Mononuclear cell (primary cell): Measurements from ENCODE around the gene TSEN15. TPM values are rescaled to one million over a fixed set of nuclear protein-coding genes. Genes with fewer than 3 reads are reported as not detected.

Source experiments
- H3K27me3 ChIP-seq: 2 replicates; pipeline ENCODE4 v1.6.0; 2011; ENCODE audit warnings: low read length, control low read depth; ENCODE audit not compliant: insufficient read depth
- H3K4me1 ChIP-seq: 2 replicates; pipeline ENCODE4 v1.5.1; 2011; ENCODE audit warnings: mild to moderate bottlenecking, low read length, control low read depth; ENCODE audit not compliant: insufficient read depth
- H3K4me3 ChIP-seq: 2 replicates; pipeline ENCODE4 v1.5.1; 2011; ENCODE audit warnings: mild to moderate bottlenecking, low read length, moderate library complexity
- H3K9me3 ChIP-seq: 2 replicates; pipeline ENCODE4 v1.5.1; 2011; ENCODE audit warnings: low read depth, mild to moderate bottlenecking, control low read depth, low read length
- total RNA-seq: library from RNA; depleted of rRNA; stranded (reverse); fragments of >200 nt; gene quantifications from one replicate; pipeline ENCODE4 v1.2.3, GENCODE V29; 2012

The TSEN15 gene
- 23.2 TPM for total RNA-seq

DNA sequence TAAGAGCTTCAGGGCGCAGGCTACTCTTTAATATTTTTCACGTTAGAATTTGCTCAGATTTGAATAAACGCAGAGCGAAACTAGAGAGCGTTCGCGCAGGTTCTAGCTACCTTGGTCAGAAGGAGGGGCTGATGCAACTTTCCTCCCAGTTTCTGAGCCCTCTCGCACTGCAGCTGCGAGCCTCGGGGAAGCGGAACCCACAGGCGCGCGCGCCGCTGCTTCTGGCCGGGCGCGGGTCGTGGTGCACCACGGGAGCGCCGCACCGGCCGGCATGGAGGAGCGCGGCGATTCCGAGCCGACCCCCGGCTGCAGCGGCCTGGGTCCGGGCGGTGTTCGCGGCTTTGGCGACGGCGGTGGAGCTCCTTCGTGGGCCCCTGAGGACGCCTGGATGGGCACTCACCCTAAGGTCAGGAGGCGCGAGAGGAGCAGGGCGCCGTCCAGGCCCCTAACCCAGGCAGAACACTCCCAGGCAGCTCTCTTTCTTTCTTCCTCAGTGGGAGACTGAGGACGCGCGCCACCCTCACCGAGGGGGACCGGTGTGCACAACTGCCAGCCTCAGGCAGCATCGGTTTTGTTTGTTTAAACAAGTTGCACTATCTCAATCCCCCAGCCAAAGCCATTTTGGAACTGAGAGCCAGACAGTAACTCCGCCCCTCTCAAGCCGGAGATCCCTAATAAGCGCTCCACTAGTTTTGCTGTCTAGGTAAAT, at the start of gene TSEN15:
Gene TSEN15 (plus strand): TSS at position 246 of the 709 bp plus-strand sequence. CDS start 26 bp downstream, at position 272.
- Histone ChIP-seq H3K27me3 (peaks cover 11% of the 10 kb centered on the region), H3K4me1 (peaks cover 21% of the 10 kb centered on the region), H3K4me3 (peak within 1 kb of the TSS; percentile 96), H3K9me3 (no peaks in the 10 kb centered on the region)

DNA sequence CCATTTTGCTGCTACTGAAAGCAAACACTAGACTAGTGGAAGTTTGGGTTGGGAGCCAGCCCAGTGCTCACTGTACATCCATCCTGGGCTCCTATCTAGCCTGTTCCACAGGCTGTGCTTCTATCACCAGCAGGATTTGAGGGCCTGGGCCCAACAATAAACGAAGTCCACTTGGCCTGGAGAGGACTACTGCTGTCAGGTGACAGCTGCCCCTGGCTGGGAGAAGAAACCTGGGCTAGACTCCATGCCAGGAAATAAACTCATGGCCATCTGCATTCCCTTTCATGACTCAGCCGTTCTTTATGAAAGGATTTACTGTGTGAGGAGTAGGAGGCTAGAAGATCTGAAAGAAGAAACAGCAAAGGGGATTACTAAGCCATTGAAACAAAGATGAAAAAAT, 49.5 kb upstream of the TSEN15 start:
- Histone ChIP-seq H3K4me3 (no peak overlapping the region), H3K9me3 (no peaks in the 10 kb centered on the region), H3K4me1 (no peaks in the 10 kb centered on the region), H3K27me3 (no peaks in the 10 kb centered on the region)

DNA sequence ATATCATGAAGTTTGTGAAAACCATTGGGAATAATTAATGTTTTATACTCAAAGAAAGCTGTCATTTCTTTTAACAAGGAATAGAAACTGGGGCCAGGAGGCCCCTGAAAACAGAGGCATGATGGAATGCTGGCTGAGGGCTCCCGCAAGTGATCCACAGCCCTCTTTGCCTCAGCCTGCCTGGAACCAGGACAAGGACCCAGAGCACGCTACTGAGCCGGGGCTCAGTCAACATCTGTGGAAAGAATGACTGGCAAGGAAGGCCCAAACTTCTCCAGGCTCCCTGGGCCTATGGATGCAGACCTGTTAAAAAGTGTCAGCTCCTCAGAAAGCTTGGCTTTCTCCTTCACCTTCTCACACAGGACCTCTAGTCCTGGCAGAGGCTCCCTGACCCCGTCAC, 46.6 kb upstream of the TSEN15 start:
- no peaks in the 10 kb centered on the region for H3K4me1 ChIP-seq
- H3K27me3 ChIP-seq = no peaks in the 10 kb centered on the region
- H3K9me3 ChIP-seq = no peaks in the 10 kb centered on the region
- no peak overlapping the region for H3K4me3 ChIP-seq

GRCh38 chr1:184005506-184005905, 46.0 kb upstream of the TSEN15 start:
- no peaks in the 10 kb centered on the region for H3K27me3 ChIP-seq
- H3K9me3 ChIP-seq = no peaks in the 10 kb centered on the region
- no peak overlapping the region for H3K4me3 ChIP-seq
- H3K4me1 ChIP-seq = no peaks in the 10 kb centered on the region

GRCh38 chr1:184010788-184011187, 40.7 kb upstream of the TSEN15 start:
- Histone ChIP-seq H3K9me3 (no peaks in the 10 kb centered on the region), H3K4me1 (no peaks in the 10 kb centered on the region), H3K4me3 (no peak overlapping the region), H3K27me3 (no peaks in the 10 kb centered on the region)

DNA sequence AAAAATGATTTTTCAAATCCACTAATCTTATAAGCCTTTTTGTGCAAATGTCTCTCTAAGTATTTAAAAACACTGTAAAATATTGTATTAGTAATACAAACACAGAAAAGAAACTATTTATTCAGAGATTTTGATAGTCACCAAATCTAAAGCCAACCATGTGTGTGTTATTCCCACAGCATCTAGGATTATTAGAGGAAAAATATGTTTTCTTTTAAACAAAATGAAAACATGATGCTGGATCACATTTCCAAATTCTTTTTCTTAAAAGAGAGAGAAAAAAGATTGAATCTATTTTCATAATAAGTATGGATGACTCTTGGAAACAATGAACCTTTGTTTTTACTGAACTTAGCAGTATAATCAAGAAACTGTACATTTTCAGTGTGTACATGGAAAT, 39.3 kb upstream of the TSEN15 start:
- H3K27me3 ChIP-seq = no peaks in the 10 kb centered on the region
- H3K4me1 ChIP-seq = peaks cover under 1% of the 10 kb centered on the region

DNA sequence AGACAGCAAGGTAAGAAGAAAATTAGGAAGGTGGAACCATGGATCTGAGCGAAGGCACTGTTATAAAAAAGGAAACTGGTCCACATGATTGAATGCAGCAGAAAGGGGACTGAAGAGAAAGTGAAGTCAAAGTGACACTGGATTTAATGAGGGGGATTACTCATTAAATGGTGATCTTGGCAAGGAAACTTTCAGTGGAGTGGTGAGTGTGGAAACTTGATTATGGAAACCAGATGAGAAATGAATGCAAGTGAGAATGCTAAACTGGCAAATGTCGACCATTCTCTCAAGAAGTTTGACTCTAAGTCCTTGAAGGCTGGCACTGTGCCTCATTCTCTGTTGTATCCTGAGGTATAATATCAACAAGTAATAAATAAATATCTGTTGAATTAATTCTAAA, 37.3 kb upstream of the TSEN15 start:
- H3K4me3 ChIP-seq = no peak overlapping the region
- H3K4me1 ChIP-seq = peaks cover 5% of the 10 kb centered on the region
- H3K27me3 ChIP-seq = no peaks in the 10 kb centered on the region
- no peaks in the 10 kb centered on the region for H3K9me3 ChIP-seq

More for the DNA sequence above, 39.3 kb upstream of the TSEN15 start:
- H3K9me3 ChIP-seq = no peaks in the 10 kb centered on the region
- no peak overlapping the region for H3K4me3 ChIP-seq

DNA sequence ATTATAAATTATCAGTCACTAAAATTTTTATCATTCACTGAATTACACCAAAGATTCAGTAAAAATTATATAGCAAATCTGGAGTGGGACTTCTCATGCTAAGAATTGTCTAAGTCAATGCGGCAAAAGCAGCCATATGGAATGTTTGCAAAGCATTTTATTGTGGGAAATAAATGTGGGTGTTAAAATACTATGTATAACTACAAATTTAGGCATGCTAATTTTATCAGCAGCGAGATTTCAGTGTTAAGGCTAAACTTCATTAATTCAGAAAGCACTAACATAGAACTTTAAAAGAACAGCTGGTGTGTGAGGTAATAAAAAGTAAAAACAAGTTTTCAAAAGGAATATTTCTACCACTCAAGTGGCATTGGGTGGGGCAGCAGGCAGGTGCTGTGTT, 35.4 kb upstream of the TSEN15 start:
- Histone ChIP-seq H3K4me1 (peaks cover 5% of the 10 kb centered on the region), H3K4me3 (no peak overlapping the region), H3K27me3 (no peaks in the 10 kb centered on the region), H3K9me3 (no peaks in the 10 kb centered on the region)

GRCh38 chr1:184017306-184017705, 34.2 kb upstream of the TSEN15 start:
- peaks cover 5% of the 10 kb centered on the region for H3K4me1 ChIP-seq
- H3K4me3 ChIP-seq = no peak overlapping the region
- H3K9me3 ChIP-seq = no peaks in the 10 kb centered on the region
- no peaks in the 10 kb centered on the region for H3K27me3 ChIP-seq

DNA sequence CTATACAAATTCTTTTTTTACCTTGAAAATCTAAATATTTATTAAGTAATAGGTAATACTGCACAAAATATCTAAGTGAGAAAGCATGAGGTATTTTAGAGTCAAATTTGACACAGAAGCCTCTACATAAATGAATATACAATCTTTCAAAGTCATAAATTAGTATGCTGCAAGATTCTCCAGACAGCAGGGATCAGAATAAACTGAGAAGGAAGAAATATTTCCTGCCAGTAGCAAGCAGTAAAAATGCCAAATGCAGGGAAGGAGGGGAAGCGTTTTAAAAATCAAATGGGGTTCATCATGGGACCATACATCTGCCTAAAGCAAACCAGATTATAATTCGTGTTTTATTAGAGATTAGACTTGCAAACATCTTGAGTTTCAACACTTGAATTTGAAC, 32.9 kb upstream of the TSEN15 start:
- Histone ChIP-seq H3K4me3 (no peak overlapping the region), H3K27me3 (peaks cover 2% of the 10 kb centered on the region), H3K9me3 (no peaks in the 10 kb centered on the region), H3K4me1 (peaks cover 5% of the 10 kb centered on the region)

- Histone ChIP-seq H3K4me3 (no peak overlapping the region), H3K9me3 (no peaks in the 10 kb centered on the region), H3K4me1 (peaks cover 5% of the 10 kb centered on the region)
Observed at GRCh38 chr1:184019069-184019468, 32.5 kb upstream of the TSEN15 start.

DNA sequence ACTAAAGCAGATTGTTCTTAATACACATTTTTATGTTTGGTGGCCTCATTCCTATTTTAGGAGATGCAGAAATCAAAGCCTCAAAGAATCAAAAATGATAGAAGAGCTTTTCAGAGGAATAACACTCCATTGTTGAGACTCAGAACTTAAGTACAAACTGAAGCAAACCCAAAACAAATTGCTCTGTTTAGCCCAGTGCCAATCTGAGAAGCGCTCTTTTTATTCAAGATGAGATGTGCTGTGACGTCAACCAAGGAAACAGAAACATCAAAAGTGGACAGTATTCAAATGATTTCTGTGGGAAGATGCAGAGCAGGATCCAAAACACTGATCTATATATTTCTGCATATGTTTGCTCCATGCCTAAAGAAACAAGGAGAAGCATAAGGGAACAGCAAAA, 32.0 kb upstream of the TSEN15 start:
- Histone ChIP-seq H3K4me1 (peaks cover 5% of the 10 kb centered on the region), H3K4me3 (no peak overlapping the region), H3K27me3 (peaks cover 2% of the 10 kb centered on the region), H3K9me3 (no peaks in the 10 kb centered on the region)

More at GRCh38 chr1:184019069-184019468, 32.5 kb upstream of the TSEN15 start:
- peaks cover 2% of the 10 kb centered on the region for H3K27me3 ChIP-seq

DNA sequence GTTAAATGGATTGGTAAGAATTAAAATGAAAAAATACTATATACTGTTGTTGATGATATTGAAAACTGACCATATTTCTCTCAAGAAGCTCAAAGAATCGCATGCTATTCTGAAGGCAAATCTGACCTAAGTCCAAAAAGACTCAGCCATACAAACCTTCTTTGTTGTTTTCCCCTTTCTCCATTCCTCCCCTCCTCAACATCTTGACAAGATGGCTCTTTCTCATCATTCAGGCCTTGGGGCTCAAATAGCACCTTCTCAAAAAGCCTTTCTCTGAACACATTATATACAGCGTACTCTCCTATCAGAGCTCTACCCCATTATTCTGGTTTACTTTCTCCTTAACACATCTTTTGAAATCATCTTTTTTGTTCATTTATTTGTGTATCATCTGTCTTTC, 31.2 kb upstream of the TSEN15 start:
- H3K4me1 ChIP-seq = peaks cover 5% of the 10 kb centered on the region
- H3K27me3 ChIP-seq = peaks cover 2% of the 10 kb centered on the region
- no peak overlapping the region for H3K4me3 ChIP-seq
- no peaks in the 10 kb centered on the region for H3K9me3 ChIP-seq

DNA sequence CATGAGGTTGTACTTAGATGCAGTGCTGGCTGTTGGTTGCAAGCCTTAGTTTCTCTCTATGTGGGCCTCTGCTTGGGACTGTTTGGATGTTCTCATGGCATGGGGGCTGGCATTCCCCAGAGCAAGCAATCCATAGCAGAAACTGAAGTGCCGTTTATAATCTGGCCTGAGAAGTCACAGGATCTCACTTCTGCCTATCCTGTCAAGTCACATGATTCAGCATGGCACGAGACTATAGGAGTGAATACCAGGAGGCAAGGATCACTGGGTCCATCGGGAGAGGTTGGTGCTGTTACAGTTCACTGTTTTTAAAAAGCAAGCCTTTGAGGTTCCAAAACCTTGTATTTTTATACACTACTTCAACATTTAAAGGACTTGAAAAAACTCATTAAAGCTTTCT, 30.7 kb upstream of the TSEN15 start:
- no peaks in the 10 kb centered on the region for H3K9me3 ChIP-seq
- no peak overlapping the region for H3K4me3 ChIP-seq
- peaks cover 5% of the 10 kb centered on the region for H3K4me1 ChIP-seq
- peaks cover 2% of the 10 kb centered on the region for H3K27me3 ChIP-seq

DNA sequence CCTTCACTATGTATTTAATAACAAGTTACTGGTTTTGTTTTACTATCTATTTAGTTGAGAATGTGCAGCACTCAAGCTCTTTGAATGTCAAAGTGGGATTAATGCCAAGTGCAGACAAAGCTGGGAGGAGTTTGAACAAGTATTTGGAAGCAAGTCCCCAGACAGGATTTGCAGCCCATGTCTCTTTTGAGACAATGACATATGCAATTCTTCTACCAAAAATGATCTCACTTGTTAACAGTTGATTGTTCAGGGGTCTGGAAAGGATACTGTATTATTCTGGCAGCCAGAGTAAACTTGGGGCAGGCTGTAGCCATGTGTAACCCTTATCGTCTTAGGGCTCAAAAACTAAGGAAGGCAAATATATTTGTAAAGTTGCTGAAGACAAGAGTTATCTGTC, 29.8 kb upstream of the TSEN15 start:
- peaks cover 2% of the 10 kb centered on the region for H3K27me3 ChIP-seq
- H3K9me3 ChIP-seq = no peaks in the 10 kb centered on the region
- H3K4me3 ChIP-seq = no peak overlapping the region
- peaks cover 5% of the 10 kb centered on the region for H3K4me1 ChIP-seq

- H3K4me1 ChIP-seq = no peaks in the 10 kb centered on the region
- H3K4me3 ChIP-seq = no peak overlapping the region
- H3K9me3 ChIP-seq = no peaks in the 10 kb centered on the region
- peaks cover 2% of the 10 kb centered on the region for H3K27me3 ChIP-seq
Observed at GRCh38 chr1:184022668-184023067, 28.9 kb upstream of the TSEN15 start.
